ENCODE results near the gene KIRREL3. TPM values are rescaled to one million over a fixed set of nuclear protein-coding genes. Genes with fewer than 3 reads are reported as not detected.

KIRREL3 gene
- total and polyA plus RNA-seq, 4 donors = 0.02 to 0.71 (median 0.15) TPM; not detected in 1

DNA sequence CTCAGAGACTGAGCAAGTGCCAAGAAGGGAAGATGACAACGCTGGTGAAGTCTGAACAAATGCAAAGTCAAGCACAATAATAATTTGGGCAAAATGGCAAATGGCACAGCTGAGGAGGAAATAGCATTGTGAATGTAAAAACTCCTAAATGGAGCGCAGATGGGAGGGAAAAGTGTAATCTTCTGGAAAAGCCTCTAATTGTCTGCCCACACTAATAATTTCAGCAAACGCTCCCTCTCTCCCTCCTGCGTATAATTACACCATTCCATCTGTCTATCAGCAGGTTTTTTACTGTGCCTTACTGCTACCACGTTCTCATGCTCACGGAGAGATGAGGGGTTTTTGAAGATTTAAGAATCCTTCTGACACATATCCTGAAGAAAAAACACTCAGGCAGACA, 302.6 kb downstream of the KIRREL3 start:
- Histone ChIP-seq H3K4me3 (no peak overlapping the region), H3K36me3 (ENCODE audit: control insufficient read depth in 4 of 4, insufficient read depth in 4 of 4, low read length in 4 of 4) (no peaks in the 10 kb centered on the region), H3K27ac (ENCODE audit: low read depth in 1 of 2, low read length in 1 of 2) (no peak overlapping the region), H3K9me3 (ENCODE audit: control insufficient read depth in 4 of 4, insufficient read depth in 3 of 4, low read length in 3 of 4) (peaks cover 0 to 1% (median under 1%) of the 10 kb centered on the region in 4 donors), H3K4me1 (ENCODE audit: control insufficient read depth in 5 of 5, insufficient read depth in 5 of 5, low read length in 5 of 5) (no peaks in the 10 kb centered on the region), H3K9ac (ENCODE audit: insufficient read depth in 1 of 2, low read length in 2 of 2) (no peak overlapping the region), H3K27me3 (ENCODE audit: control insufficient read depth in 3 of 3, insufficient read depth in 3 of 3, low read length in 2 of 3) (no peaks in the 10 kb centered on the region)
- TF ChIP-seq, protein P1, sequence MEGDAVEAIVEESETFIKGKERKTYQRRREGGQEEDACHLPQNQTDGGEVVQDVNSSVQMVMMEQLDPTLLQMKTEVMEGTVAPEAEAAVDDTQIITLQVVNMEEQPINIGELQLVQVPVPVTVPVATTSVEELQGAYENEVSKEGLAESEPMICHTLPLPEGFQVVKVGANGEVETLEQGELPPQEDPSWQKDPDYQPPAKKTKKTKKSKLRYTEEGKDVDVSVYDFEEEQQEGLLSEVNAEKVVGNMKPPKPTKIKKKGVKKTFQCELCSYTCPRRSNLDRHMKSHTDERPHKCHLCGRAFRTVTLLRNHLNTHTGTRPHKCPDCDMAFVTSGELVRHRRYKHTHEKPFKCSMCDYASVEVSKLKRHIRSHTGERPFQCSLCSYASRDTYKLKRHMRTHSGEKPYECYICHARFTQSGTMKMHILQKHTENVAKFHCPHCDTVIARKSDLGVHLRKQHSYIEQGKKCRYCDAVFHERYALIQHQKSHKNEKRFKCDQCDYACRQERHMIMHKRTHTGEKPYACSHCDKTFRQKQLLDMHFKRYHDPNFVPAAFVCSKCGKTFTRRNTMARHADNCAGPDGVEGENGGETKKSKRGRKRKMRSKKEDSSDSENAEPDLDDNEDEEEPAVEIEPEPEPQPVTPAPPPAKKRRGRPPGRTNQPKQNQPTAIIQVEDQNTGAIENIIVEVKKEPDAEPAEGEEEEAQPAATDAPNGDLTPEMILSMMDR (IDR thresholded peaks at IDR 0.05; ENCODE audit: control extremely low read depth, extremely low read depth) = no peak
- DNase-seq (no peak), ATAC-seq (ENCODE audit: insufficient read depth, low FRiP score) (no peak)
- 82 to 86% methylated on average over 6 of the region's 6 CpGs for WGBS, 2 donors

DNA sequence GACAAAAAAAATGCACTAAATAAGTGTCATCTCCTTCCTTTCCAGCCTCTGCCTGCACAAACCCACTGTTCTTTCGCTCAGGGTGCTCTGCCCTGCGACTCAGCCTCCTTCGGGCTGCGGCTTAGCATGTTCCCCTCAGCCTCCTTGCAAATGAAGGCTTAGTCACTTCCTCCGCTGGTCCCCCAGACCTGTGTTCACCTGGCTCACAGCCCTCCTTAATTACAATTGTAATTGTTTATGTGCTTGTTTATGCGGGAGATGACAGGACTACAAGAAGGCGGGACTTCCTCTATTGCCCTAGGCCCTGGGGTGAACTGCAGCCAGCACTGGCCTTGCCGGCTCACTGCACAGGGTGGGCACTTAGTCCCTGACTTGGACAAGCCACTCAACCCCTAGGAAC, 303.6 kb downstream of the KIRREL3 start:
- no peaks in the 10 kb centered on the region for H3K4me1 ChIP-seq (ENCODE audit: control insufficient read depth in 5 of 5, insufficient read depth in 5 of 5, low read length in 5 of 5)
- H3K27ac ChIP-seq (ENCODE audit: low read depth in 1 of 2, low read length in 1 of 2) = no peak overlapping the region
- H3K9me3 ChIP-seq (ENCODE audit: control insufficient read depth in 4 of 4, insufficient read depth in 3 of 4, low read length in 3 of 4) = peaks cover 0 to 7% (median 1%) of the 10 kb centered on the region in 4 donors
- no peak for DNase-seq
- ATAC-seq (ENCODE audit: insufficient read depth, low FRiP score) = no peak
- H3K36me3 ChIP-seq (ENCODE audit: control insufficient read depth in 4 of 4, insufficient read depth in 4 of 4, low read length in 4 of 4) = no peaks in the 10 kb centered on the region
- H3K27me3 ChIP-seq (ENCODE audit: control insufficient read depth in 3 of 3, insufficient read depth in 3 of 3, low read length in 2 of 3) = no peaks in the 10 kb centered on the region
- H3K4me3 ChIP-seq = no peak overlapping the region
- no peak overlapping the region for H3K9ac ChIP-seq (ENCODE audit: insufficient read depth in 1 of 2, low read length in 2 of 2)
- WGBS, 2 donors = 89 to 92% methylated on average over 8 of the region's 8 CpGs
- TF ChIP-seq, protein P1 (IDR thresholded peaks at IDR 0.05; ENCODE audit: control extremely low read depth, extremely low read depth) = no peak

DNA sequence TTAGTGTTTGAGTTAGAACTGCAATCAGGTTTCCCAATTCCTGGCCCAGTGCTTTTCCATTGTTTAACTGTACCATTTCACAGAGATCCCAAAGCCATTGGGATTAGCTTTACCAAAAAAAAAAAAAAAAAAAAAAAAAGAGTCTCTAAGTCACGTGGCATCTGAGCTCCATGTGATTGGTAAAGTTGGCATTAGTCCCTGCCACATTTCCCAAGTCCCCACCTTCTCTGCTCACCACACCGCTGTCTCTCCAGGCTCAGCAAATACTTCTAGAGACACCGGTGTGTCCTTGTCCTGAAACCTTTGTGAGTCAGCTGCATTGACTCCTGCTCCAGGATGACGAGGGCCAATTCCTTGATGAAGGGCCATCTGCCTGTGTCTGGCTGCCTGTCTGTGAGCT, 305.3 kb downstream of the KIRREL3 start:
- no peak overlapping the region for H3K4me3 ChIP-seq
- ATAC-seq (ENCODE audit: insufficient read depth, low FRiP score) (no peak), DNase-seq (no peak)
- TF ChIP-seq, protein P1 (IDR thresholded peaks at IDR 0.05; ENCODE audit: control extremely low read depth, extremely low read depth) = no peak
- no peak overlapping the region for H3K9ac ChIP-seq (ENCODE audit: insufficient read depth in 1 of 2, low read length in 2 of 2)
- no peak overlapping the region for H3K27ac ChIP-seq (ENCODE audit: low read depth in 1 of 2, low read length in 1 of 2)
- peaks cover 0 to 9% (median 1%) of the 10 kb centered on the region in 4 donors for H3K9me3 ChIP-seq (ENCODE audit: control insufficient read depth in 4 of 4, insufficient read depth in 3 of 4, low read length in 3 of 4)
- no peaks in the 10 kb centered on the region for H3K27me3 ChIP-seq (ENCODE audit: control insufficient read depth in 3 of 3, insufficient read depth in 3 of 3, low read length in 2 of 3)
- H3K4me1 ChIP-seq (ENCODE audit: control insufficient read depth in 5 of 5, insufficient read depth in 5 of 5, low read length in 5 of 5) = no peaks in the 10 kb centered on the region
- 74 to 79% methylated on average over 4 of the region's 4 CpGs for WGBS, 2 donors
- H3K36me3 ChIP-seq (ENCODE audit: control insufficient read depth in 4 of 4, insufficient read depth in 4 of 4, low read length in 4 of 4) = no peaks in the 10 kb centered on the region

DNA sequence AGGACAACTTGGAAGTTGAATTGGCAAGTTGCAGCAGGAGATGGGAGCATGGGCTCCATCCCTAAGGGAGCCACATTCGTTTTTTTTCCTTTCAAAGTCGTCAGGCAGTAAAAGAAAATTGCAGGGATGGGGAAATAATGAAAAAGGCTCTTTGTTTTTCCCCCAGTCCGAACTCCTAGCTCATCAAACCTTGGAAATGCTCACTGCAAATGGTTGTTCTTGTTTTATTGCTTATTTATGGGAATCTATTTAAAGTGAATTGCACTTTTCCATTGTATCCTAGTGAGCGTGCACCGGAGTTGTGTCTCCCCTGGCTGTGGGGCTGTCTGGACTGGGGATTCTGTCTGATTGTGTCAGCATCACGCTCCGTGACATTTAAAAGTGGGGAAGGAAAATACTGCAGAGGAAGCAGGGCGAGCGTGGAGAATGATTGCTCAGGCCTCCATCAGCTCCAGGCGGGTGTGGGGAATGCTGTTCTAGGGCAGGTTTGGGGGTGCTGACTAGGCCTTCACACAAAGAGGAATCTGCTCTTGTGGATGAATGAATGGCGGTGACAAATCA, 306.4 kb downstream of the KIRREL3 start:
- H3K4me3 ChIP-seq = no peak overlapping the region
- no peak overlapping the region for H3K27ac ChIP-seq (ENCODE audit: low read depth in 1 of 2, low read length in 1 of 2)
- TF ChIP-seq, protein P1 (IDR thresholded peaks at IDR 0.05; ENCODE audit: control extremely low read depth, extremely low read depth) = no peak
- DNase-seq (no peak), ATAC-seq (ENCODE audit: insufficient read depth, low FRiP score) (no peak)
- H3K27me3 ChIP-seq (ENCODE audit: control insufficient read depth in 3 of 3, insufficient read depth in 3 of 3, low read length in 2 of 3) = no peaks in the 10 kb centered on the region
- no peaks in the 10 kb centered on the region for H3K4me1 ChIP-seq (ENCODE audit: control insufficient read depth in 5 of 5, insufficient read depth in 5 of 5, low read length in 5 of 5)
- no peak overlapping the region for H3K9ac ChIP-seq (ENCODE audit: insufficient read depth in 1 of 2, low read length in 2 of 2)
- H3K9me3 ChIP-seq (ENCODE audit: control insufficient read depth in 4 of 4, insufficient read depth in 3 of 4, low read length in 3 of 4) = peaks cover 0 to 9% (median 1%) of the 10 kb centered on the region in 4 donors
- 88 to 89% methylated on average over 11 of the region's 11 CpGs for WGBS, 2 donors
- no peaks in the 10 kb centered on the region for H3K36me3 ChIP-seq (ENCODE audit: control insufficient read depth in 4 of 4, insufficient read depth in 4 of 4, low read length in 4 of 4)
